ENCODE measurements around the gene ABCA12. TPM values are rescaled to one million over a fixed set of nuclear protein-coding genes. Genes with fewer than 3 reads are reported as not detected.

The ABCA12 gene
- total and polyA plus RNA-seq, 2 of the 13 experiments (the other 11 are each of a cell fraction or from before 2014, with no cell fraction given): 0.02 to 0.07 TPM

DNA sequence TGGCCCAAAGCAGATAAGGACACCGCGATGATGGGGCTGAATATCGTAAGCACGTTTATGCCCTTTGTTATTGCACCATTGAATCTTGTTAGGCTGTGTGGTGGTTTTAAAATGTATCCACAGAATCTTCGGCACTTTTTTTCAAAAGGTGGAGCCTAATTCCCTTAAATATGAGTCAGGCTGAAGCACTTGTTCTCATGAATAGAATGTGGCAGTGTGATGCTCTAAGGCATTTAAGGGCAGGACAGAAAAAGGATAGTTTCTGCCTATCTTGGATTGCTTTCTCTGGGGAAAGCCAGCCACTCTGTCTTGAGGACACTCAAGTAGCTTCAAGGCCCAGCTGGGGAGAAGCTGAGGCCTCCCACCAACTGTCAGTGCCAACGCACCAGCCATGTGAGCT, 39.6 kb downstream of the ABCA12 start:
- FAIRE-seq (no peak), DNase-seq (ENCODE audit: low spot score) (no peak), ATAC-seq (no peak)
- no peak overlapping the region for H3K27ac ChIP-seq (ENCODE audit: extremely low read length, insufficient read depth, low read length)
- no peaks in the 10 kb centered on the region for H3K36me3 ChIP-seq (replicated peaks in 1 of 2; ENCODE audit: control insufficient read depth in 1 of 2, insufficient read depth in 2 of 2, low read length in 2 of 2)
- in situ Hi-C loops (cut with HindIII; ENCODE audit: extremely low pct_ligation_motif_present, low pct_unique_long_range_greater_than_20kb) (no loop called here), intact Hi-C loops (cut with micrococcal nuclease; ENCODE audit: unreplicated experiment) (no loop called here)
- H3K4me2 ChIP-seq (ENCODE audit: low read depth, low read length): no peak overlapping the region
- no peak overlapping the region for H3K9ac ChIP-seq (ENCODE audit: insufficient read depth, low read depth, low read length)
- no peaks in the 10 kb centered on the region for H3K4me1 ChIP-seq (ENCODE audit: insufficient read depth, low read length)
- no TSS peak for BruUV-seq (replicated peaks)
- no peaks in the 10 kb centered on the region for H3K79me2 ChIP-seq (ENCODE audit: insufficient read depth, low read length)
- H3K27me3 ChIP-seq (ENCODE audit: control insufficient read depth in 1 of 2, insufficient read depth in 2 of 2, low read length in 2 of 2): peaks cover 0 to 6% of the 10 kb centered on the region in 2 experiments; a peak in 1 of 5 replicates
- 58% methylated on average over 6 of the region's 6 CpGs for WGBS (ENCODE audit: low lambda C conversion rate)
- H3K4me3 ChIP-seq (replicated peaks in 1 of 3; ENCODE audit: insufficient read depth in 1 of 3, low read depth in 2 of 3, low read length in 3 of 3): no peak overlapping the region
- POLR2A ChIA-PET: no interaction called here
- no peaks in the 10 kb centered on the region for H3K9me3 ChIP-seq (ENCODE audit: low read length)
- no peak overlapping the region for H2AFZ ChIP-seq (ENCODE audit: low read length)
- no peaks in the 10 kb centered on the region for H4K20me1 ChIP-seq (ENCODE audit: insufficient read depth, low read length)
- CTCF ChIA-PET (ENCODE audit: low intra/inter-chr PET ratio, low total read pairs): no interaction called here
- TF ChIP-seq, protein P1, sequence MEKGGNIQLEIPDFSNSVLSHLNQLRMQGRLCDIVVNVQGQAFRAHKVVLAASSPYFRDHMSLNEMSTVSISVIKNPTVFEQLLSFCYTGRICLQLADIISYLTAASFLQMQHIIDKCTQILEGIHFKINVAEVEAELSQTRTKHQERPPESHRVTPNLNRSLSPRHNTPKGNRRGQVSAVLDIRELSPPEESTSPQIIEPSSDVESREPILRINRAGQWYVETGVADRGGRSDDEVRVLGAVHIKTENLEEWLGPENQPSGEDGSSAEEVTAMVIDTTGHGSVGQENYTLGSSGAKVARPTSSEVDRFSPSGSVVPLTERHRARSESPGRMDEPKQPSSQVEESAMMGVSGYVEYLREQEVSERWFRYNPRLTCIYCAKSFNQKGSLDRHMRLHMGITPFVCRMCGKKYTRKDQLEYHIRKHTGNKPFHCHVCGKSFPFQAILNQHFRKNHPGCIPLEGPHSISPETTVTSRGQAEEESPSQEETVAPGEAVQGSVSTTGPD (CRISPR knock-in tag; IDR thresholded peaks at IDR 0.05): no peak
- TF ChIP-seq ZNF441 (CRISPR knock-in tag; IDR thresholded peaks at IDR 0.05; ENCODE audit: borderline replicate concordance): no peak
- no peak for TF ChIP-seq MAF1 (CRISPR knock-in tag; IDR thresholded peaks at IDR 0.05; ENCODE audit: borderline replicate concordance)
- TF ChIP-seq, protein P2, sequence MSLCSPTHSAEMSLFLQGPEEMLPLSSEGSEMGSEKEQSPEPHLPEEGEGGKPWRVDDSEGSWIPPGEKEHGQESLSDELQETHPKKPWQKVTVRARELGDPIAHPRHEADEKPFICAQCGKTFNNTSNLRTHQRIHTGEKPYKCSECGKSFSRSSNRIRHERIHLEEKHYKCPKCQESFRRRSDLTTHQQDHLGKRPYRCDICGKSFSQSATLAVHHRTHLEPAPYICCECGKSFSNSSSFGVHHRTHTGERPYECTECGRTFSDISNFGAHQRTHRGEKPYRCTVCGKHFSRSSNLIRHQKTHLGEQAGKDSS (CRISPR knock-in tag; IDR thresholded peaks at IDR 0.05; ENCODE audit: borderline replicate concordance, low read depth): no peak
- TF ChIP-seq, protein P3, sequence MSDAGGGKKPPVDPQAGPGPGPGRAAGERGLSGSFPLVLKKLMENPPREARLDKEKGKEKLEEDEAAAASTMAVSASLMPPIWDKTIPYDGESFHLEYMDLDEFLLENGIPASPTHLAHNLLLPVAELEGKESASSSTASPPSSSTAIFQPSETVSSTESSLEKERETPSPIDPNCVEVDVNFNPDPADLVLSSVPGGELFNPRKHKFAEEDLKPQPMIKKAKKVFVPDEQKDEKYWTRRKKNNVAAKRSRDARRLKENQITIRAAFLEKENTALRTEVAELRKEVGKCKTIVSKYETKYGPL (CRISPR knock-in tag; IDR thresholded peaks at IDR 0.05): no peak
- TF ChIP-seq ZC3H13 (CRISPR knock-in tag; IDR thresholded peaks at IDR 0.05): no peak
- no peak for TF ChIP-seq ZNF773 (CRISPR knock-in tag; IDR thresholded peaks at IDR 0.05; ENCODE audit: borderline replicate concordance)
- no peak for TF ChIP-seq MIER3 (CRISPR knock-in tag; IDR thresholded peaks at IDR 0.05; ENCODE audit: borderline replicate concordance)
- no peak for TF ChIP-seq GTF2F1 (IDR thresholded peaks at IDR 0.05; ENCODE audit: low read length)
- TF ChIP-seq, protein P4, sequence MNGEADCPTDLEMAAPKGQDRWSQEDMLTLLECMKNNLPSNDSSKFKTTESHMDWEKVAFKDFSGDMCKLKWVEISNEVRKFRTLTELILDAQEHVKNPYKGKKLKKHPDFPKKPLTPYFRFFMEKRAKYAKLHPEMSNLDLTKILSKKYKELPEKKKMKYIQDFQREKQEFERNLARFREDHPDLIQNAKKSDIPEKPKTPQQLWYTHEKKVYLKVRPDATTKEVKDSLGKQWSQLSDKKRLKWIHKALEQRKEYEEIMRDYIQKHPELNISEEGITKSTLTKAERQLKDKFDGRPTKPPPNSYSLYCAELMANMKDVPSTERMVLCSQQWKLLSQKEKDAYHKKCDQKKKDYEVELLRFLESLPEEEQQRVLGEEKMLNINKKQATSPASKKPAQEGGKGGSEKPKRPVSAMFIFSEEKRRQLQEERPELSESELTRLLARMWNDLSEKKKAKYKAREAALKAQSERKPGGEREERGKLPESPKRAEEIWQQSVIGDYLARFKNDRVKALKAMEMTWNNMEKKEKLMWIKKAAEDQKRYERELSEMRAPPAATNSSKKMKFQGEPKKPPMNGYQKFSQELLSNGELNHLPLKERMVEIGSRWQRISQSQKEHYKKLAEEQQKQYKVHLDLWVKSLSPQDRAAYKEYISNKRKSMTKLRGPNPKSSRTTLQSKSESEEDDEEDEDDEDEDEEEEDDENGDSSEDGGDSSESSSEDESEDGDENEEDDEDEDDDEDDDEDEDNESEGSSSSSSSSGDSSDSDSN (CRISPR knock-in tag; IDR thresholded peaks at IDR 0.05): no peak
- TF ChIP-seq, protein P5, sequence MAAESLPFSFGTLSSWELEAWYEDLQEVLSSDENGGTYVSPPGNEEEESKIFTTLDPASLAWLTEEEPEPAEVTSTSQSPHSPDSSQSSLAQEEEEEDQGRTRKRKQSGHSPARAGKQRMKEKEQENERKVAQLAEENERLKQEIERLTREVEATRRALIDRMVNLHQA (CRISPR knock-in tag; IDR thresholded peaks at IDR 0.05): no peak
- TF ChIP-seq ZNF562 (CRISPR knock-in tag; IDR thresholded peaks at IDR 0.05; ENCODE audit: borderline replicate concordance): no peak
- TF ChIP-seq, protein P6, sequence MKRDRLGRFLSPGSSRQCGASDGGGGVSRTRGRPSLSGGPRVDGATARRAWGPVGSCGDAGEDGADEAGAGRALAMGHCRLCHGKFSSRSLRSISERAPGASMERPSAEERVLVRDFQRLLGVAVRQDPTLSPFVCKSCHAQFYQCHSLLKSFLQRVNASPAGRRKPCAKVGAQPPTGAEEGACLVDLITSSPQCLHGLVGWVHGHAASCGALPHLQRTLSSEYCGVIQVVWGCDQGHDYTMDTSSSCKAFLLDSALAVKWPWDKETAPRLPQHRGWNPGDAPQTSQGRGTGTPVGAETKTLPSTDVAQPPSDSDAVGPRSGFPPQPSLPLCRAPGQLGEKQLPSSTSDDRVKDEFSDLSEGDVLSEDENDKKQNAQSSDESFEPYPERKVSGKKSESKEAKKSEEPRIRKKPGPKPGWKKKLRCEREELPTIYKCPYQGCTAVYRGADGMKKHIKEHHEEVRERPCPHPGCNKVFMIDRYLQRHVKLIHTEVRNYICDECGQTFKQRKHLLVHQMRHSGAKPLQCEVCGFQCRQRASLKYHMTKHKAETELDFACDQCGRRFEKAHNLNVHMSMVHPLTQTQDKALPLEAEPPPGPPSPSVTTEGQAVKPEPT (CRISPR knock-in tag; IDR thresholded peaks at IDR 0.05; ENCODE audit: low read depth): no peak
- no peak for TF ChIP-seq PAF1 (CRISPR knock-in tag; IDR thresholded peaks at IDR 0.05)
- TF ChIP-seq, protein P7, sequence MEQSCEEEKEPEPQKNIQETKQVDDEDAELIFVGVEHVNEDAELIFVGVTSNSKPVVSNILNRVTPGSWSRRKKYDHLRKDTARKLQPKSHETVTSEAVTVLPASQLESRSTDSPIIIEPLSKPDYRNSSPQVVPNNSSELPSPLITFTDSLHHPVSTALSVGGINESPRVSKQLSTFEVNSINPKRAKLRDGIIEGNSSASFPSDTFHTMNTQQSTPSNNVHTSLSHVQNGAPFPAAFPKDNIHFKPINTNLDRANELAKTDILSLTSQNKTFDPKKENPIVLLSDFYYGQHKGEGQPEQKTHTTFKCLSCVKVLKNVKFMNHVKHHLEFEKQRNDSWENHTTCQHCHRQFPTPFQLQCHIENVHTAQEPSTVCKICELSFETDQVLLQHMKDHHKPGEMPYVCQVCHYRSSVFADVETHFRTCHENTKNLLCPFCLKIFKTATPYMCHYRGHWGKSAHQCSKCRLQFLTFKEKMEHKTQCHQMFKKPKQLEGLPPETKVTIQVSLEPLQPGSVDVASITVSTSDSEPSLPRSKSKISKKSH (CRISPR knock-in tag; IDR thresholded peaks at IDR 0.05; ENCODE audit: borderline replicate concordance): no peak

Data from HepG2 (cell line).